HG02938 (cell line): ENCODE results near the gene SH3GL1.

Source experiments
- ATAC-seq: cut with Tn5 transposase; IDR thresholded peaks from one replicate; pipeline ENCODE4 v1.9.1; 2021; ENCODE audit warnings: mild to moderate bottlenecking, moderate library complexity; ENCODE audit not compliant: unreplicated experiment

Gene SH3GL1

GRCh38 chr19:4402171-4403004 is 2.0 kb upstream of the SH3GL1 start, which contains the start of gene CHAF1A:
Gene CHAF1A (plus strand): TSS chr19:4402640. CDS start chr19:4402763, 123 bp downstream.
- ATAC-seq = peak; percentile 75

GRCh38 chr19:4401769-4402170 is 1.4 kb upstream of the SH3GL1 start:
- no peak for ATAC-seq

GRCh38 chr19:4399812-4400134 is 574 bp downstream of the SH3GL1 start:
- peak; percentile 11 for ATAC-seq

GRCh38 chr19:4396949-4397783 is 3.2 kb downstream of the SH3GL1 start:
- no peak for ATAC-seq

DNA sequence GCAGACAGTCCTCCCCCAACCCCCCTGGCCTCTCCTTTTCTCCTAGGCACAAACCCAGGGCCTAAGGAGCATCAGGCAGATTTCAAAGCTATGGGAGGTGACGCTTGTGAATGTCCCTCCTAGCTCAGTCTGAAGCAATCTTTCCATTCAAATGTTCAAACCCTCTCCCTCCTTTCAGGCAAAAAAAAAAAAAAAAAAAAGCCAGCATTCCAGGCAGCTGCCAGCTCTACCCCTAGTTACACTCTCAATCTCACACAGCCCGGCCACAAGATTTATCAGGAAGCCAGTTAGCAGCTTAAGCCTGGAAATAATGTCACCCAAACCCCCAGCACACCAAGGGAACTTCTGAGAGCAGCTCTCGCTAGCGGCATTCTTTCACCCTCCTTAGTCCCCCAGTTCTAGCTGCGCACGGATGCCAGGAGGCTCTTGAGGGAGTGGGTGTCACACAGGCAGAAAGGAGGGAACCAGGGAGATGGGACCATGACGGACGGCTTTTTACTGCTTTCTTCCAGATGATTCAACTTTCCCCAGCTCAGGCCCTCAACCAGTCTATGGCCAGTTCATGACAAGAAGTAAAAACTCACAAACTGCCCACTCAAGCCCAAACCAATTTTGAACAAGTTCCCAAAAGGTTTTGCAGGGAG is 6.3 kb downstream of the SH3GL1 start:
- no peak for ATAC-seq

- no peak for ATAC-seq
These were observed 8.5 kb downstream of the SH3GL1 start for GRCh38 chr19:4391701-4392483.

GRCh38 chr19:4391306-4391693 is 9.0 kb downstream of the SH3GL1 start:
- no peak for ATAC-seq

- ATAC-seq = no peak
These were observed 9.6 kb downstream of the SH3GL1 start for GRCh38 chr19:4390567-4391305.

DNA sequence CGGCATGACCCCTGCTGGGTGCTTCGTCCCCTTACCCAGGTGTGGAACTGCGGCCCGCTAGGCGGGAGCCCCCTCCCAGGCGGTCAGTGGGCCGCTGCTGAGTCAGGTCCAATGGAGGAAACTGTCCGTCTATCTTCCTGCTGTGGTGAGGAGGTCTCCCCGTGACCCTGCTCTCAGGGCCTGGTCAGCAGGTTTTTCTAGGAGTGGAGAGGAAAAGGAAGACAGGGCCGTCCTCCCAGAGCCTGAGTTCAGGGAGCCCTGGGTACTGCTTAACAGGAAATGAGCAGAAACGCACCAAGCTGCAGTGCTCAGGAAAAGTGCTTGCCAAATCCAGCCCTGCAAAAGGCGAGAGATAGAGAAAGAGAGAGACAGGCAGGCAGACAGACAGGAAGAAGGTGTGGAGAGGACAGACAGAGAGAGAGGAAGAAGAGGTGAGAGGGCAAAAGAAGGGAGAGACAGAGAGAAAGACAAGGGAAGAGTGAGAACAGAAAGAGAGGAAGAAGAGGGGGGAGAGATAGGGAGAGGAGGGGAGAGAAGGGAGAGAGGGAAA is 10.3 kb downstream of the SH3GL1 start:
- no peak for ATAC-seq

DNA sequence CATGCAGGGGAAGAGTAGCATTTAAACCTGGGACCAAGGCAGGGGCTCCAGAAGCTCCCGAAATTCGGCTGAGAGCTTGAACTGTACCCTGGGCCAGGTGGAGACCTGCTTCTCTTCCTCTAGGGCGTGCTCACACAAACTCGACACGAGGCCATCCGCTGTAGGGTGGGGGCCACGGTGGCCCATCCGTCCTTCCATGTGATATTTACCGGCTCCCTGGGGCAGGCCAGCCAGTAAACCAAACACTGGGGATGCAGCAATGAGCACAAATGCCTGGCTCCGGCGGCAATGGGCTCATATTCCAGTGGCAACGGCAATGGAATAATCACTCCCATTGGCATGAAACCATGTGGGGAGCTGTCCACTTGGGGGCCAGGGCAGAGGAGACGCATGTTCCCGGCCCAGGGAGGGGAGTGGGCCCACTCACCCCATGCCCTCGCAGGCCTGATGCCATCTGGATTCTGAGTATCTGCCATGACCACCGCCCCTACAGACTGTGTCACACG is 10.8 kb downstream of the SH3GL1 start:
- ATAC-seq = no peak

DNA sequence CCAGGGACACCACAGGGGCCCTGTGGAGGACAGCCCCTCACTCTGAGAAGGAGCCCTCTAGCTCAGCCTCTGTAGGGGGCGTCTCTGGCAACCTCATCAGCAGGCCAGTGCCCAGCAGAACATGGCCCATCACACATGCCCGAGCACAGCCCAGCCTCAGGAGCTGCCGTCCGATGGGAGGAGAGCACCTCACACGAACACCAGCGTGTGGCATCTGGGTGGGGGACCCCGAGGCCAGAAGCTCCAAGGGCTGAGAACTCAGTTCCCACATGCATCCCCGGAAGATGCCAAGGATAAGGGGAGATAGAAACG is 11.3 kb downstream of the SH3GL1 start:
- no peak for ATAC-seq

DNA sequence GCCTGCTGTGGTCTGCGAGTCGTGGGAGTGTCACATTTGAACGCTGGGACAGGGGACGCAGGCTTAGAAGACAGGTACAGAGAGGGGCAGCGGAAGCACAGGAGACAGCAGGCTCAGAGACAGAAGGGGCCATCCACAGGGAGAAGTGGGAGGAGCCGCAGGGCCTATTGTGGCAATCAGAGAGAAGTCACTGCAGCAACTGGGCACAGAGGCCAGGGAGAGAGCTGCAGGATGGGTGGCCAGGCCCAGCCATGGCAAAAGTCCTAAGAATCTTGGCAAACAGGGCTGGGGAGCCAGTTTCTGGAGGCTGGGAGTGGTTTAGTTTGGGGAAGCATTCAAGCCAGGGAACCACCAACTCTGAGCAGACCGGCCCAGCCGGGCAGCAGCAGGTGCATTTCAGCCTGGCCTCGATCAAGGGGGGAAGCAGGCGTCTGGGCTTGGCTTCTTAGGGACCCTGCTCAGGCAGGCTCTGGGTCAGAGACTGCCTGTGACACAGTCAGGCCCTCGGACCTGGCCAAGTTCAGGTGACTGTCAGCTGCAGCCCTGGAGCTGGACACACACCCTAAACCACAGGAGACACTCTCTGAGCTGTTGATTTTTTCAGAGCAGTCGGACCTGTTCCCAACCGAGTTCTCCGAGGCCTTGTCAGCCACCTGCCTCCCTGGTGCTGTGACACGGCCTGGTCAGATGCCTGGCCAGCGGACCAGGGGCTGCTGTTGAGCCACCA is 11.8 kb downstream of the SH3GL1 start:
- no peak for ATAC-seq

GRCh38 chr19:4386041-4386782 is 14.1 kb downstream of the SH3GL1 start:
- ATAC-seq = no peak

DNA sequence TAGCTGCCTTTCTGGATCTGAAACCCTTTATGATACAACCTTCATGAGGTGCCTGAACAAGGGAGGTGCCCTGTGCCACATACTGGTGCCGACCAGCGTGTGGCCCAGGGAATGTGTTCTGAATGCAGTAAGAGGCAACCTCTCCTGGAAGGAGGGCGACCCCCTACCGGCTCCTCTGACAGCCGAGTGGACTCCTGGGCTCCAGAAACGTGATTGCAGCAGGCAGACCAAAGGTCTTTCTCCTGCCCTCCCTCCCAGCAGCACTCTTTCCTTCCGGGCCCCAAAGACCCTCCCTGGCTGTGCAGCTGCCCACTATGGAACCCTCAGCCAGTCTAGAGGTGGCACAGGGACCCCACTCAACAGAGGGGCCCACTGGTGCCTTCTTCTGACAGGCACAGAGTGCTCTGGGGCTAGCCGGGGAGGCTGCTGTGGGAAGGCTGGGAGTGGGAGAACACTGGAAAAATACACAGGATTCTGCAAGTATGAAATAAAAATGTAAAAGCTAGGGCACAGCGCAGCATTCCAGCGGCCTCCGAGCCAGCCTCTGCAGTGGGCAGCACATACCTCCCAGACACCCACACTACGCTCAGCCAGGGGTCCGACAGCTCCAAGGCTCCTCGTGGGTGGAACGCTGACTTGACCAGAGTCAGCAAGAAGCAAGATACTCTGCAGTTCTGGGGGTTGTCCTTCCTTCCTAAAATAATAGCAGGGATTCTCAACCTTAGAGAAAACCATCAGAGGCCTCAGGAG is 14.9 kb downstream of the SH3GL1 start:
- no peak for ATAC-seq

GRCh38 chr19:4380254-4380727 is 20.1 kb downstream of the SH3GL1 start:
- no peak for ATAC-seq

GRCh38 chr19:4379383-4380253 is 20.7 kb downstream of the SH3GL1 start:
- no peak for ATAC-seq

DNA sequence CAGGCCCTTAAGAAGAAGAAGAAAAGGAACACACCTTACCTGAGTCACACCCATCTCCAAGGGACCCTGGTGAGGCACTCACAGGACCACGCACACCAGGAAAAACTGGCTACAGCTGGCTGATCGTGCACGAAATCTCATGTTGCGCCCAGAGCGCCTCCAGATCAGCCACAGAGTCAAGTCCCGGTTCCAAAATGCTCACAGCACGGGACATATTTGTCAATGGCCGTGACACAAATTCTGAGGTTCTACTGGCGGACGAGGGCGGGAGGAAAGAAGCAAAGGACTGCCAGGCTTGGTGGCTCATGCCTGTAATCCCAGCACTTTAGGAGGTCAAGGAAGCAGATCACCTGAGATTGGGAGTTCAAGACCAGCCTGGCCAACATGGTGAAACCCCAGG is 21.5 kb downstream of the SH3GL1 start:
- ATAC-seq = no peak
